GM18868 (cell line): ENCODE measurements around the gene FCN2.

Experiments used
- ATAC-seq: cut with Tn5 transposase; IDR thresholded peaks from one replicate; pipeline ENCODE4 v1.9.1; 2021; ENCODE audit warnings: mild to moderate bottlenecking, moderate library complexity; ENCODE audit not compliant: unreplicated experiment

Gene FCN2

DNA sequence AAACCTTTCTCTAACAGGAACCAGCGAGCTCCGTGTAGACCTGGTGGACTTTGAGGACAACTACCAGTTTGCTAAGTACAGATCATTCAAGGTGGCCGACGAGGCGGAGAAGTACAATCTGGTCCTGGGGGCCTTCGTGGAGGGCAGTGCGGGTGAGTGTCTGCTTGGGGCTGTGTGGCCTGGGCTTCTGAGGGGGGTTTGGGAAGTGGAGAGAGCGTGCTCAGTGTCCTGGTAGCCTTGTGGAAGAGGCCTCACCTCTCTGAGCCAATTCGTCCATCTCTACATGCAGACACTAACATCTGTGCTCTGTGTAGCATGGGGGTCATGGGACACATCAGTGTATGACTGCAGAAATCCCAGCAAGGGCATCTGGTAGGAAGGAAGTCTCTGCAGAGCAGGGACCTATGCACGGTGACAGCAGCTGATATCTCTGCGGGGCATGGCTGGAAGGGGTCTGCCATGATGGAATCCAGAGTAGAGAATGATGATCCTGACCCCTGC lies 5.9 kb downstream of the FCN2 start:
- ATAC-seq, result no peak

DNA sequence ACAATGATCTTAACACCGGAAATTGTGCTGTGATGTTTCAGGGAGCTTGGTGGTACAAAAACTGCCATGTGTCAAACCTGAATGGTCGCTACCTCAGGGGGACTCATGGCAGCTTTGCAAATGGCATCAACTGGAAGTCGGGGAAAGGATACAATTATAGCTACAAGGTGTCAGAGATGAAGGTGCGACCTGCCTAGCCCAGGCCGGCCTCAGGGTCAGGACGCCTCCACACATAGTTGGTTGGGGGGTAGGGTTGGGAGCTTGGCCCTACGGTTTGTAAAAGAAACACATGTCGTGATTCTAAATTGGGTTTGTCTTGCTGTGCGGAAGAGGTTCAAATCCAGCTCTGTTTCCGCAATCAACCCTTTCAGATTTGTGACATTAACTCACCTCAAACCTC lies 6.6 kb downstream of the FCN2 start:
- no peak for ATAC-seq

DNA sequence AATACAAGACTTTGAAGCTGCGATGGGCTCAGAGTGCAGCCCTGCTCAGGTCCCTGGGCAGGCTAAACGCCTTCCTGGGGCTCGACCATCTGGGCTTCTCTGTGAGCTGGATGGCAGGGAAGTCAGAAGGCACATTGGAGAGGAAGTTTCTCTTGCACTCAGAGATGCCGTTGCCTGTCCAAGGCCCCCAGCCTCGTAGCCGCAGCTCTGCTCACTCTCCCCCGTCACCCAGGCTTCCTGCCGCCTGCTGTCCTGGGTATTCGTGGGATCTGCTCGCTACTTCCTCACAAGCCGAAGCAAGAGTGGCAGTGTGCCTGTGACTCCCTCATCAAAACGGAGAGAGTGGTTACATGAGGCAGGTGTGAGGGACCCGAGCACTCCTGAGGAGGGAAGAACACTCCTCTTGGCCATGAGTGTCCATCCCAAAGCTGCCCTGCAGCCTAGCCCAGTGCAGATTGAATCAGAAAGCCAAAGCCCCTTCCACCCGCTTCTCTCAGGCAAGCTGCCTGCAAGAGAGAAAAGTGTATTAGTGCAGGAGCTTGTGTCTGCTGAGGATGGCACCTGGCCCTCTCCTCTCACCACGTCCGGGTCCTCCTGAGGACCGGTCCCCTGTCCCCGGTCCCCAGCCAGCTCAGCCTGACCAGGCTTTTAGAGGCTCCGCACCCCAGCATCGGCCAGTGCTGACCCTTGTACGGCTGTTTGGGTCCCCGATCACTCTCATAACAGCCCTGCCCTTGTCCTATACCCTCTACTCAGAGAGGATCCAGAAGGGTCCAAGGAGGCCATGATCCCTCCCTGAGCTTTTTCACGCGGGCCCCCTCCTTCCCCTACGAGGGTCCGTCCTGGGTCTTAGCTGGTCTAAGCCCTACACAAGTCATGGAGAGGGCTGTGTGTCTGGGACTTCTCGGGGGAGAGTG lies 7.3 kb downstream of the FCN2 start:
- ATAC-seq, result no peak

DNA sequence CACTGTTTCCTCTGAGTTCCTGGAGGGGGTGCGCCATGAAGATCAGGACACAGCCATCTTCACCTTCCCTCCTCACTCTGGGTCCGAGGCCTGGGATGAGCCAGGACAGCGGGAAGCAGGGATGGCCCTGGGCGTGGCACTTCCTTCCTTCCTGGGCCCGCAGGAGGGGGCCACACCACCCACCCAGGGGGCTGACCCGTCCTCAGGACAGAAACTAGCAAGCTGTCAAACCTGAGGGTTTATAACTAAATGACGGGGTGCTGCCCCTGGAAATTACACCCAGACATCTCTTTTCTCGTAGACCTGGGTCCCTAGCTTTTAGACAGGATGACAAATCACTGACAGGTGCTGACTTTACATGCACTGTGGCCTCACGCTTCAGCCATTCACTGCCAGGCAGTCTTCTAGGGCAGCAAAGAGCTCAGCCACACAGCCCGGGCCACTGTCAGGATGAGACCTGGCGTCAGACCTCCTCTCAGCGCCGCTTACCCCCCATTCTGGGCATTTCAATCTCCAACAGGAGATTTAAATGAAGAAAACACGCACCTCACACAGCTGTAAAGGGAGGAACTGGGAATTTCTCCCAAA lies 8.1 kb downstream of the FCN2 start:
- ATAC-seq, result no peak

DNA sequence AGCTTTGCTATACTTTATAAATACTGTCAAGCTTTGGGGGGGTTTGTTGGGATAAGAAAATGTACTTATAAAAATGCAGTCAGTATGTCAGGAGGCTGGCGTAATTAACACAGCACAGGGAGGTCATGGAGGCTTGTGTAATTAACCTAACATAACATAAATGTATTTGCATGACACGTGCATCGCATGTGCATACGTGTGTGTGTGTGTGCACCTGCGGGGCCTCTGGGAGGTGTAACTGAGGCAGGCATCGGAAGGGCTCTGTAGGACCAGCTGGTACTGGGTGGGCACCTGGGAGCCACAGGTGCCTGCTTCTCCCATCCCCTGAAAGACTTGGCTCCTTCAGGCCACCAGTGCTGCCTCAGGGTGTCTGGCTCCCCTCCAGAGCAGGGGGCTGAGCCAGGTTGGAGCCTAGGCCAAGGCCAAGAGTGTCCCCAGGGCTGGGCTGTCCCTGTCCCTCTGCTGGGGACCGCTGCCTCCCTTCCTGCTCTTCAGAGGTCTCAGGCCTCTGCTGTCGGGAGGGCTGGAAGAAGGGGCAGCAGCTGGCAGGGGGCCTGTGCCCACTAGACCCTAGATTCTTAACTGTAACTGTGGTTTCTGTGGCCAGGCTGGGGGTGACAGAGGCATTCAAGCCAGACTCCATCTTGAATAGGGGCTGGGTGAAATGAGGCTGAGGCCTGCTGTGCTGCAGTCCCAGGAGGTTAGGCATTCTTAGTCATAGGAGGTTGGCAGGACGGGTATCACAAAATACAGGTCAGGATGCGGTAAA lies 9.0 kb downstream of the FCN2 start:
- ATAC-seq, result no peak

DNA sequence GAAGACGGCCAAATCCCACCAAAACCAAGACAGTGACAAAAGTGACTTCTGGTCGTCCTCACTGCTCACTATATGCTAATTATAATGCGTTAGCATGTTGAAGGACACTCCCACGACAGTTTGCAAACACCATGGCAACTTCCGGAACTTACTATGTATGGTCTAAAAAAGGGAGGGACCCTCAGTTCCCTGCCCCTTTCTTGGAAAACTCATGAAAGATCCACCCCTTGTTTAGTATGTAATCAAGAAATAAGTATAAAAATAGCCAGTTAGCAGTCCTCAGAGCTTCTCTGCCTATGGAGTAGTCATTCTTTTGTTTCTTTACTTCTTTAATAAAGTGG lies 9.5 kb downstream of the FCN2 start:
- no peak for ATAC-seq

DNA sequence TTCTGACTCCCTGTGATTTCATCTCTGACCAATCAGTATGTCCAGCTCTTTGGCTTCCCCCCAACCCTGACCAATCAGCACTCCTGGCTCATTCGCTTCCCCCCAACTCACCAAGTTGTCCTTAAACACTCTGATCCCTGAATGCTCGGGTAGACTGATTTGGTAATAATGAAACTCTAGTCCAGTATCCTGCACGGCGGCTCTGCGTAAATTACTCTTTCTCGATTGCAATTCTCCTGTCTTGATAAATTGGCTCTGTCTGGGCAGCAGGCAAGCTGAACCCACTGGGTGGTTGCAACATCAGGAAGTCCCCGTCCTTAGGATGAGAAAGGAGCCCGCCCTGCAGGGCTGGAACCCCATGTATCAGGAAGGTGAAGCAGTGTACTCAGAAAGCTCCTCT lies 10.4 kb downstream of the FCN2 start:
- no peak for ATAC-seq

DNA sequence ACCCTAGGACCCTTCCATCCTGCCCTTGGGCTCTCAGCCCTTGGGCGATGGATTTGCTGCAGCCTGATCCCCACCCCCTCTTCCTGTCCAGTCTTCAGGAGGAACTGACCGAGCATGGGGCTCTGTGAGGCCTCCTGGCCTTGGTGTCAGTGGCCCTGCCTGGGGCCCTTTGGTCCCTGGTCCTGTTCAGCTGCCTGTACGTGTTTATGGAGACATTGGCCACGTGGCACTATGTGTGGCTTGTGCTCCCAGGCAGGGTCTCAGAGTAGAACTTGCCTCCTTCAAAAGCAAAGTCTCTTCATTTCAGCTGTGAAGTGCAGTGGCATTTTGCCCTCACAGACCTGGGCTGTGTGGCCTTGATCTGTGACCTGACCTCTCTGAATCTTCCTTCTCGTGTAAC lies 11.1 kb downstream of the FCN2 start:
- no peak for ATAC-seq

DNA sequence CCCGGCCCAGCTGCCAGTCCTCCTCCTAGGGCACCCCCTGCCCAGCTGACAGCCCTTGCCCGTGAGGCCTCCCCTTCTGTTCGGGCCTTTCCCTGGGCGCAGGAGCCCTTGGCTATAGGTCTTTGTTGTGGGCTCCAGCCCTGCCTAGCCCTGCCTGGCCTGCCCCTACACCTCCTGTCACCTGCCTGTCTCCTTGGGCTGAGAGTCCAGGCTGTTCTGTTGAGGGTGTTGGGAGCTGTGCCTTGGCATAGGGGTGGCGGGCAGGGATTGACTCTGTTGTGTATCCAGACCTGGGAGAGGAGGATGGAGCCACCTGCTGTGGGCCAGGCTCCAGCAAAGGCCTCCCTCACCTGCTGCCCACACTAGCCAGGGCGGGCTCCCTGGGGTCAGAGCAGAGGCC lies 11.6 kb downstream of the FCN2 start:
- ATAC-seq, result no peak

DNA sequence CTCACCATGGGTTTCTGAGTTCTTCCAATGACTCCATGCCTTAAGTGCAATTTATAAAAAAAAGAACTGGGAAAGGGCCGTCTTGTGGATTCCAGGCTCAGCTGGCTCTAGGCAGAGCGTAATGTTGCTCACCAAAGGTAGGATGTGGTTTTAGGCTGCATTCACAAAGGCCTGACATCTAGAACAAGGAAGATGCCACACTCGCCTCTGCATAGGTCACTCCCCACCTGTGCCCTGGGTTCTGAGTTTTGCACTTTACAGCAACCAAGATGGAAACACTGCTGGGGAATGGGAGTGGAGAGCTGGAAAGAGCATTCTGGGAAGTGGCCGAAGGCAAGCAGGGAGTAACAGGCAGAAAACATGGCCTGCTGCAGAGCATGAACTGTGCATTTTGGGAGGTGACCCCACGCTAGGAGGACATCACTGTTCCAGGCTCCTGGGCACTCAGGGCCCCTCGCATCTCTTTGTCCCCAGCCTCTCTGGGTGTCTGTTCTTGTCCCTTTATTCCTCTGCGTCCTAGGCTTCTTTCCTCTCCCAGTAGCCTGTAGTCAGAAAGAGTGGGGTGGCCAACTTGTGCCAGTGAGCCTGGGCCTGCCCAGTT lies 12.3 kb downstream of the FCN2 start:
- no peak for ATAC-seq

DNA sequence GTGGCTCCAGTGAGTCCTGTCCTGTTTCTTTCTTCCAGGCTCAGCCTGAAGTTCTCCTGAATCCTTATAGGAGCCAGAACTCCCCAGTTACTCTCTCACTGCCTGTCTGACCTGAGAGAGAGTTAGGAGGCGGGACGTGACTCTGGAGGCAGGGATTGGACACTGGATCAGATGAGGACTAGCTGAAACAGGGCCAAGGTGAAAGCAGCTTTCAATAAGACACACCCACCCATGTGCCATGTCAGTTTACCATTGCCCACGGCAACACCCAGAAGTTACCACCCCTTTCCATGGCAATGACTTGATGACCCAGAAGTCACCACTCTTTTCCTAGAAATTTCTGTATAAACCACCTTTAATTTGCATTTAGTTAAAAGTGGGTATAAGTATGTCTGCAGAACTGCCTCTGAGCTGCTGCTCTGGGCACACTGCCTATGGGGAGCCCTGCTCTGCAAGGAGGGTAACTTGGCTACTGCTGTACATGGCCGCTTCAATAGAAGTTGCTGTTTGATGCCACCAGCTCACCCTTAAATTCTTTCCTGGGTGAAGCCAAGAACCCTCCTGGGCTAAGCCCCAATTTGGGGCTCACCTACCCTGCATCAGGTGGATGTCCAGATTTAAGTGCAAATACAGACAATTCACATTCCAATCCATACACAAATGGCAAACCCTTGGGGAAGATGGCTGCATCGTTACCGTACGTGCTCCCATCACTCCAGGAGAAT lies 13.7 kb downstream of the FCN2 start:
- no peak for ATAC-seq

DNA sequence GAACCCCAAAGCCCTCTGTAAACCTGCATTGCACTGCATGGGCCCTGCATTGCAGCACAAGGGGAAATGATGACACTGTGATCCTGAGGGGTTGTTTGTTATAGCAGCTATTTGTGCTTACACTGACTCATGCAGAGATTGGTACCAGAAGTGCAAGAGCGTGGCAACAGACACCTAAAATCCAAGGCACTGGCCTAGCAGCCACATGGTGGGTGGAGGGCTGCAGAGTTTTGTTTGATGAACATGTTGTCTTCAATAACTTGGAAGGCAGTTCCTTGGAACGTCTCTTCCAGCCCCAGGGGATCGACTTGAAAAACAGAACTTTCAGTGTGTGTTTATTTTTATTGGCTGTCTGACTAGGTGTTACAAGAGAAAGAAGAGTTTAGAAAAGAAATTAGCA lies 14.5 kb downstream of the FCN2 start:
- no peak for ATAC-seq

DNA sequence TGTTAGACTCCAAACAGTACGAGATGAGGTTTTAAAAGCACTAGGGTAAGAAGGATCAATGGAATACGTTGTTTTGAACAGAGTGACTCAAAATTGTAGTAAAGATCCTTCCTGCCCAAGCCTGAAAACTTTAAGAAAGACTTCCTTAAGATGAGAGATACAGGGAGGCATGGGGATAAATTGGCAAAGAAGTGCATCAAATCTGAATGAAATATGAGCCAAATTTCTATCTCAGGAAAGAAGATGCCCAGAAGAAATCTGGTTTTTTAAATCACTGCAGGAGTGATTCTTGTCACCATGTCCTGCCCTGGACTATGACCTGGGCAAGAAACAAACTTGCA lies 14.9 kb downstream of the FCN2 start:
- ATAC-seq, result no peak

DNA sequence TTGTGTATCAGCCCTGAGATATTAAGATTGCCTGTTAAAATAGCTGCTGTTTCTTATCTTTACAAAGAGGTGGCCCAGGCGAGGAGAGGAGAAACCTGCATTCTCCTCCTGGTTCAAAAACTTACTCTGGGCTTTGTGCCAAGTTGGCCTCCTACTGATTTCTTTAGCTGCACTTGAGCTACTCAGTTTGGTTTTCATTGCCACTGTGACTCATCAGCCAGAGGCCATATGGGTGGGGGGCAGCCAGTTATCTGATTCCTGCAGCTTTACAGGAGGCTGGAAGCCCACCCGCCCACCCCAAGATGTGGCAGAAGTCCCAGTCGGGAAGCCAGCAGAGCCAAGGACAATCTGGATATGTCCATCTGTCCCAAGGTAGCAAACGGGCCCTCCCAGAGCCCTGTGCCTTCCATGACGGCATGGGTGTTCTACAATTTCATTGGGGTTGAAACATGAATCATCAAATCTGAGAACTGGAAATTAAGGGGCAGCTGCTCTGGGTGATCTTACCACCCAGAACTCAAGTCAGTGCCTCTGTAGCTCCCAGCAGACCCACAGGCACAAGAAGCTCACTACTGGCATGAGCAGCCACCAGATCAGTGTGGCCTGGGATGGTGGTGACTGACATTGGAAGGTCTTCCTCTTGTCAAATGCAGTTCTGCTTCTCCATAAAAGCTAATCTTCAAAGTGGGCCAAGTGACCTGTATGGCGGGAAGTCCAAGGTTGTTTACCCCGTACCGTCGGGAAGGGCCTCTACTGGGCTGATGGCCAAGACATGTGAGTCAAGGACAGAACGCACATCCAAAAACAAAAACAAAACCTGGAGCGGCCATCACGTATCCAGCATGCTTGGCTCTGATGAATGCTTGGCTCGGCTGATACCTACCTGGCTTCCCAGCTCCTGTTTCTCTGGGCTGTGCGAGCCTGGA lies 15.6 kb downstream of the FCN2 start:
- no peak for ATAC-seq

DNA sequence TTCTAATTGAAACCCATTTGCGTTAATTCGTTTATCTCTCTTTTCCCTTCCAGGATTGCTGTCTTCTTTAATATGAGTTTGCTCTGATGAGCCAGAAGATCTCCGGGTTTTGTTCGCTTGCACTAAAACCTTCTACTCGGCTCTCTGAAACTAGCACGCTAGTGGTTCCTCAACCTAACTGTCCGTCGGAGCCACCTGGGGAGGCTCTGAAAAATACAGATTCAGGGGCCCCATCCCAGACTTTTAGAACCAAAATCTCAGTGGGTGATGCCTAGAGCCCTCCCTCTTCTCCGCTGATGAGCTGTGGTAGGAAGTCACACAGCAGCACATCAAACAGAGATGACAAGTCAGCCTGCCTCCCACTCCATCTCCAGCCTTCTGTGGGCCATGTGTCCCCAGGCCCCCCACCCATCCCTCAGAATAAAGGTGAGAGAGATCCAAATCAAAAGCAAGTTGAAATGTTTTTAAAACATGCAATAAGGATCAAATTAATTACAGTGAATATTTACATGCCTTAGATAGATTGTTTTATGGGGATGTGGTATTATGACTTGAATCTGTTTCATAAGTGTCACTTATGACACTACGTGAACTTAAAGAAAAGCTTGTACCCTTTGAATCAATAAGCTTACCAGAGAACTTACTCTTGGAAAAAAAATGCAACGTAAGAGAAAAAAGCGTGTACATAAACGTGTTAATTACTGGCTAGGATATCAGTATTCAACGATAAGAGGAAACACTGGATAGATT lies 16.4 kb downstream of the FCN2 start:
- no peak for ATAC-seq

DNA sequence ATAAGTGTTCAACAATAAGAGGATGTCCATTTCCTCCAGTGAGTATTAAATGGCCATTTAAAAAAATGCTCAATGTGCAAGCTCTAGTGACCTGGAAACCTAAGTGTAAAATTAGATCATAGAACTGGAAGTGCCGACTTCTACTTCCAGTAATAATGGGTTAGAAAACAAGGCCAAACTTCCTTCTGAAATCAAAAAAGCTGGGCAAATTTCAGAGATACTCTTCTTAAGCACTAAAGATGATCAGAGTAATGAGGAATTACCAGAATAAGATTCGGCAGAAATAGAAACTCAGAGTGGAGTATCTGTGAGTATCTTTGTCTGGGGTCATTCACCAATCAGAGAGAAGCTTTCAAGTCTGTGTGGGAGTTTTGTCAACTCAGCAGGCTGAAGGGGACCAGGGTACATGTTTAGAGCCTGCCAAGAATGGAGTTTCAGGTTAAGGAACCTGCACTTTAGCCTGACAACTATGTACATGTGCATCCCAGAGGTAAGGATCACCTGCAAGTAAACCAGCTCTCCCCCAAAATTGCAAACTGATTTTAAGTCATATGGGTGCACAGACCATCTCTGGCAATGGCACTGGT lies 17.1 kb downstream of the FCN2 start:
- no peak for ATAC-seq

DNA sequence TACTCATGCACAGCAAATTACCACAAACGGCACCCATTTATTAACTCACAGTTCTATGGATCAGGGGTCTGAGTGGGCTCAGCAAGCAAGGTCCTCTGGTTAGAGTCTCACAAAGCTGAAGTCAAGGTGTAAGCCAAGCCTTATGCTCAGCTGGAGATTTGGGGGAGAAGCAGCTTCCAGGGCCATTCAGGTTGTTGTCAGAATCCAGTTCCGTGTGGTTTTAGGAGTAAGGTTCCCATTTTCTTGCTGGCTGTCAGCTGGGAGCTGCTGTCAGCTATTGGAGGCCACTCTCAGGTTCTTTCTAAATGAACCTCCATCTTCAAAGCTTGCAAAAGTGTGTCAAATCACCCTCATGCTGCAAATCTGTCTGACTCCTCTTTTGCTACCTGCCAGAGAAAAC lies 17.7 kb downstream of the FCN2 start:
- ATAC-seq, result no peak

DNA sequence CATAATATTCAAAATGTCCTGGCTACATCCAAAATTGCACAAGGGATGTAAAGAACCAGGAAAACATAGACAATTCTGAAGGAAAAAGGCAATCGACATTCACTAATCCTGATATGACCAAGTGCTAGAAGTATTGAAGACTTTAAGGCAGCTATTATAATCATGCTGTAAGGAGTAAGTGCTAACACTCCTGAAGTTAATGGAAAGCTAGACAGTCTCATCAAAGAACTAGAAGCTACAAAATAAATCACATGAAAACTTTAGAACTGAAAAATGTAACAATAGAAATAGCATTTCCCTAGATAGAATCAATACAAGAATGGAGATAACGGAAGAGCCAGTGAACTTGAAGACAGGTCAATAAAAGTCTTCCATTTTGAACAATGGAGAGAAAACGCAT lies 18.6 kb downstream of the FCN2 start:
- no peak for ATAC-seq

DNA sequence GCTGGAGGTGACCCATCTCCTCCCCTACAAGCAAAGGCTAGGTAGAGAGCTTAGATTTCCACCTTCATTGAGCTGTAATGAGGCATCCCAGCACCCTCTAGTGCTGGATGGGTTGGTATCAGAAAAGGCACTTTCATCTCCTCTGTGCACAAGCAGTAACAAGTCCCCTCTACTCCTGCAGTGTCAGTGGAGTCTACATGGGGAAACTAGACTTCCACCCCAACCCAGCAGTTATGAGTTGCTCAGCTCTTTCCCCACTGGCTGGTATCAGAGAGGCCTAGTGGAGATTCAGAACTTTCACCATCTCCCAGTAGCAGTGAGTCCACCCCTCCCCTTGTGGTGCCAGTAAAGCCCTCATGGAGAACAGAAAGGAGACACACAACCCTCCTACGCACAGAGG lies 19.2 kb downstream of the FCN2 start:
- no peak for ATAC-seq
